HG02981 (cell line): ENCODE data around the gene KHK.

ENCODE experiments used
- ATAC-seq: cut with Tn5 transposase; IDR thresholded peaks from one replicate; pipeline ENCODE4 v1.9.1; 2021; ENCODE audit warnings: mild to moderate bottlenecking, moderate library complexity; ENCODE audit not compliant: unreplicated experiment

KHK gene

DNA sequence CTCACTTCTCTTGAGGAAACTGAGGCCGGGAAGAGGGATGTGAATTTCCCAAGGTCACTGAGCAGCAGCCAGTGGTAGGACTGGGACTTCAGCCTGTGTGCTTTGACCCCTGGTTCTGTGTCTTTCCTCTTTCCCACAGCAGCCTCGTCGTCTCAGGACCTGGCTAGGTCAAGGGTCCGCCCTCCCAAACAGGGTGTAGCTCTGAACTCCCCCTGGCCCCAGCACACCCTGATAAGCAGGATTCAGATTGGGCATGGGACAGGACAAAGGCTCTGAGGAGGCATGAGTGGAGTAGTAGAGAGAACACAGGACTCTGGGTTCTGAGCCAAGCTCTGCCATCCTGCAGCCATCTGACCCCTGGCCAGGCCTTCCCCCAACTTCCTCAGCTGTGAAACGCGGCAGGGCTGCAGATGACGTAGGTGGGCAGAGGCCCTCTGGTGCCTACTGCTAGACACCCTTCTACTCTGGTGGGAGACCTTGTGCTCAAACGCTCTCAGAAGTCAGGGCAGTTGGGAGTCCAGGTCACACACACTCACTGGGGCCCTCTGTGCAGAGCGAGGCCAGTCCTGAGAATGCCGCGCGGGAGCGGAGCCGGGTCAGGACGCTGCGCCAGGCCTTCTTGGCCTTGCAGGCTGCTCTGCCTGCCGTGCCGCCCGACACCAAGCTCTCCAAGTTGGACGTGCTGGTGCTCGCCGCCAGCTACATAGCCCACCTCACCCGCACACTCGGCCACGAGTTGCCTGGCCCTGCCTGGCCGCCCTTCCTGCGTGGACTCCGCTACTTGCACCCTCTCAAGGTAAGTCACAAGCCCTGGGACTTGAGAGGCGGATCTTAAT lies 63.2 kb downstream of the KHK start:
- no peak for ATAC-seq
